CD4-positive, alpha-beta T cell treated with Interleukin-4 for 1 hour (primary cell): ENCODE results near the gene FIGN.

ENCODE experiments used
- DNase-seq, 2 donors: peaks; one replicate each; pipeline ENCODE4 v3.0.0-alpha.2; 2020 to 2022

FIGN gene

GRCh38 chr2:163701399-163702195 is 34.2 kb downstream of the FIGN start:
- no peak for DNase-seq

DNA sequence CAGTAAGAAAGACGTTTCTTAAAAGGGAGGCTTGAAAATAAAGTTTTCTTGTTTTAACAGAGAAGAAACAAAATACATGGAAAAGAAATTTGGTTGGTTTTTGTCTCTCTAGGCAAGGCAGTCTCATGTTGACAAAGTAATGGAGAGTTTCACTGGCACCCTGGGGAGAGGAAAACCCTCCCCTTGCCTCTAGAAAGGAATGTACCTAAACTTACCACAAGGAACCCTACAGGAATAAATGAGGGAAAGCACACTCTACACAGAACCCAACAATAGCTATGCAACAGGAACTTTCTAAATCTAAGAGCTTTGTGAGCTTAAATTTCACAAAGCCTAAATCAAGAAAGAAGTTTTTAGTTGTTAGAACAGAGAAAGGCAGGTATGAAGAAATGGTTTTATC is 37.0 kb downstream of the FIGN start:
- DNase-seq: no peak

GRCh38 chr2:163697846-163698637 is 37.8 kb downstream of the FIGN start:
- DNase-seq: no peak

DNA sequence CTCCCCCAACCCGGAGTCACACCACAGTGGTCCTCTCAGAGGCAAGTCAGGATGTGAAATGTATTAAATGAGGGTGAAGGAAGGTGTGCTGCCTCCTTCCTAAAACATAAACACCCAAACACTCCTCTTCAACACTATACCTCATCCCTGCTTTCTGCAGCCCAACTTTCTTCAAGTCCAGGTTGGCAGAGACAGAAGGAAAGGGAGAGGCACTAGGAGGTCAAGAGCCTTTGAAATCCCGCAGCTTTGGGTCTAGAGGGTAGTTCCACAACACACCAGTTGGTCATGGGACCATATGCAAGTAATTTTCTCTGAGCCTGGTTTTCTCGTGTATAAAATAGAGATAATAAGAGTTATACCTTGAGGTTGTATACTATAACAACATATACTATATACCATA is 38.4 kb downstream of the FIGN start:
- no peak for DNase-seq

DNA sequence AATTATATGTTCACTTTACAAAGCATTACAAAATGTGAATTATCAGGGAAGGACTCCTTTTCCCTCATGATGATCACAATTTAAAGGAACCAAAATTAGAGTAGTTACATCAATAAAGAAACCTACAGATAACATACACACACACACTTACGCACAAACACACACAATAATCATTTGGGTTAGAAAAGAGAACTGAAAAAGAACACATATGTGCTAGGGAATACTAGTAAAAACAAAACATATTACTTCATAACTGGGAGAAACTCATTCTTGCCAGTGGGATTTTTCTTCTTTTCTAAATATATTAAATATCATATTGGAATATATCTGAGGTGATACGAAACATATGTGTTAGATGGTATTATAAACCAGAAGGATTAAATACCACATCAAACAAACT is 42.3 kb downstream of the FIGN start:
- DNase-seq: no peak

DNA sequence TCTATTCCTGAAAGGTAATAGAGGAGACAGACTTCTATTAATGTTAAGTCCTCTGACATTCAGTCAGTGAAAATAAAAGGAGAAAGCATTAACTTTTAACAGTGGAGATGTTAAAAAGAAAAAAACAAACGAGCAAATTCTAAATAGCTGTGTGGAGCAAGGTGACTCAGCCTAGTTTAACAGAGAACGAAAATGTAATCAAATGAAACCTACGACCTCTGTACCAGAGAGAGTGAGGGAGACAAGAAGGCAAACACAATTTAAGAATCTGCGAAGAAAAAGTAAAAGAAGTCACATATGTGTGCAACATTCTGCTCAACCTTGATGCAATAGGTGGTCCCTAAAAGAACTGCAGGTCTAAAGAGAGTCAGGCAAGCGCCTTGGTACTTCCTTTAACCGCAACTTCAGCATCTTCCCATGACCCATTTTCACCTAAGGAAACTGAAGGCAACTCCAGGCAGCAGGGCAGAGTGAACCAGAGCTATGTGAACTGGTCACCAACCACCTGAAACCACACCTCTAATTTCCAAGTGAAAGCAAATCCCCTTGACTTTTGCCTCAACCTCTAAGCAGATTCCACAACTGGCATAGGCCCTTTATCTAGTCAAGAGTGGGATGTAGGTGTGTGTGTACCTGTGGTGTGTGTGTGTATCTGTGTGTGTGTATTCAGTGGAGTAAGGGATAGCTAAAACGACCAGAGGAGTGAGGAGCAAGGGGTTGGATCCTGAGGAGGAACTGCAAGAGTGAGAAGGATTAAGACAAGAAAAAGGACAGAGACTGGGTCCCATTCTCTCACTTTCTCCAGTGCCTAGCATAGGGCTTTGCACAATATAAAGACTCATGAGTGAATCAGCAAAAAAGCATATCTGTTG is 43.0 kb downstream of the FIGN start:
- no peak for DNase-seq

- DNase-seq: no peak
Observed at GRCh38 chr2:163692081-163692480, 43.7 kb downstream of the FIGN start.

DNA sequence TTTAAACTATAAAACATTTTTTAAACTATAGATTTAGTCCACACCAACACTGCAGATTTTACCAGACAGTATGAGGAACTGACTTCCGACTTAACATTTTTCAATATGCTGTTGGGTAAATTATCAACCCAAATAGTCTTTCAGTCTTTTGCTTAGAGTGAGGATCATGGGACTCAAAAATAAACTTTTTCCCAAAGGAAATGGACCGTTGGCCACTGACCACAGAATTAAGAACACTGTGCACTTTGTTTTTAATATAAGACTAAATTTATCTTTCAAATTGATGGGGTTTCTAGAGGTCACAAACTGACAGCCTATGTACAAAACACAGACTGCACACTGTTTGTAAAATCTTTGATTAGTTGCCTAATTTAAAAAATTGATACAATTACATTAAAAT is 44.9 kb downstream of the FIGN start:
- no peak for DNase-seq

DNA sequence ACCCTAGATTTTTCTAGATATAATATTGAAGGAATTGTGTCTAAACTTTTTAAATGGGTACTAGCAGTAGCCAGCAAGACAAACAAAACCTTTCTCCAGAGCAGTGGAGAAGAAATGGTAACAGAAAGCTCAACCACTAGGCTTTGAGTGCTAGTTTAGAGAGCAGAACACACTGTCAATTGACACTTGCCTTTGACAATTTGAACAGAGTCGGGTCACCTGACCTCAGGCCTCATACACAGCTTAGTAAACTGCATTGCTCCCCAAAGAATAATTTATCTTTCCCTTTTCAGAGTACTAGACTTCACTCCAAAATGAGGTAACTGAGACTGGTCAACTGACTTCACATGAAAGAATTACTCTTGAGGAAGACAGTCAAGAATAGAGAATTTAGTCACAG is 48.6 kb downstream of the FIGN start:
- DNase-seq: no peak

- DNase-seq: no peak
Observed at GRCh38 chr2:163686289-163686688, 49.5 kb downstream of the FIGN start.

DNA sequence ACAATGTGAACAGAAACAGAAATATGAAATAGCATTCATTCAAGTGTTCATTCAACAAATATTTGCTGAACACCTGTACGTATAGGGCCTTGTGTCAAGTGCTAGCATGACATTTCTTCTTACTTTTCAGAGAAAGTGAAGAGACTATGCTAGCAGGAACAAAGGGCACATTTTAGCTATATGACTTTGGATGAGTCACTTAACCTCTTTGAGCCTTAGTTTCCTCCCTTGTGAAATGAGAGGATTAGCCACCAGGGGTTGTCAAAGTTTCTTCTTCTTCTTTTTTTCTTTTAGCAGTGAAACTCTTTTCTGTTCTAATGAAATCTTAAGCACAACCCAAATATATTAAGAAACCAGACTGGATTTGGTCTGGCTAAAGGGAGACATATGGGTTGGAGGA is 53.1 kb downstream of the FIGN start:
- no peak for DNase-seq

DNA sequence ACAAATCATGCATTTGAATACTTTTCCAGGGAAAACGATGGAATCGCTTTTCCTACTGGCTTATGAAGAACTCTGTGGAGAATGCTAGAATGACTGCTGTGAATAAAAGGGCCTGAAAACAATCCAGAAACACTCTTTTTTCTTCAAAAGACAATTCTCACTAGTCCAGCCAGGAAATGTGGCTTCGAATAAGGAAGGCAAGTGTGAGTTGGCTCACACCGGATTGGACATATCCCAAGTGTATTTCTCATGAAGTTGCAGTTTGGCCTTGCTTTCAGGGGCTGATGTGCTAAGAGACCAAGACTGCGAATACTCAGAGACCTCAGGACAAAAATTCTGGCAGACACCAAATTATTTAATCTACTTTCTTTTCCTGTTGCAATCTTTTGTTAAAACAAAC is 54.1 kb downstream of the FIGN start:
- no peak for DNase-seq

GRCh38 chr2:163675388-163675787 is 60.4 kb downstream of the FIGN start:
- DNase-seq: no peak

- DNase-seq: no peak
Observed at GRCh38 chr2:163673522-163673921, 62.3 kb downstream of the FIGN start.

DNA sequence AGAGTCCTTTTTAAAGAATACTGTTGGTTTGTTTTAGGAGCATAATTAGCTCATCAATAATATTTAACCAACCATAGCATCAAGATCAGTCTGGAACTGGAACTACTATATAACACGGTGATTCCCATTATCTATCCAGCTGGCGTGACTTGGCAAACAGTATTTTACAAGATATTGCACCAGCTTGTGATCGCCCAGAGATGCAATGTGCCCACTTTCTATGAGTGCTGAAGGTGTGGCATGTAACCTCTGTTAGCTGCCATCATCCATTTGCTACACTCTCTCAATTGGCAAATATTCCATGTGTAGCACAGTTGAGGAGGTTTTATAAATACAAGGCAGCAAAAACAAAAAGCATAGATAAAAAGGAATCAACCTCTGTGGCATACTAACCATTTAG is 64.9 kb downstream of the FIGN start:
- no peak for DNase-seq

- DNase-seq: no peak
Observed at GRCh38 chr2:163669506-163669905, 66.3 kb downstream of the FIGN start.

DNA sequence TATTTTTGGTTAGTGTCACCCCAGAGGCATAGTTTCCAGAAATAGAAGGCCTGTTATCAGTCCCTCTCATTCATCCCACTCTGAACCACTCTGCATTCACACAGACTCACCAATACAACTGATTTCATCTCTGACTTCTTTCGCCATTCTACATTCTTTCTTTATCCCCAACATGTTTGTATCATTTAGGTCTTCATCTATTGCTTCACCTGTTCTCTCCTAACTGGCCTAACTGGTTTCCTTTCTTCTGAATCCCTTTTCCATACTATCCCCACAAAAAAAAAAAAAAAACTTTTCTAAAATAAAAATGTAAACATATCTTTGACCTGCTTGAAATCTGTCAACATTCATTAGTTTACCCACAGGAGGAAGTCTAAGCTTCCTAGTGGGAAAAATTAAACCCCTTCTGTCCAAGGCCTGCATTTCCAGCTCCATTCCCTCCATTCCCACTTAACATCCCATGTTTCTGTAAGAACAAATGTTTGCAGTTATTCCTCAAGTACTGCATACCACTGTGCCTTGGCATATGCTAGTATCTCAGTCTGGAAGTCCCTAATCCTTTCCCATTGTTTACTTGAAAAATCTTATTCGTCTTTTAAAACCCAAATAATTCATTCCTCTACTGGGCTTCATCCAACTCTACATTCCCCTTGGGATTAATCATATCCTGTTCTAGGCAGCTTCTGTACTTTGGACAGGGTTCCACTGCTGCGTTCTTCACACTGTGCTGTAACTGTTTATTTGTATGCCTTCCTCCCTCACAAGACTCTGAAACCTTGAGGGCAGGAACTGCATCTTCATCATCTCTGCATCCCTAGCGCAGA is 68.5 kb downstream of the FIGN start:
- no peak for DNase-seq

DNA sequence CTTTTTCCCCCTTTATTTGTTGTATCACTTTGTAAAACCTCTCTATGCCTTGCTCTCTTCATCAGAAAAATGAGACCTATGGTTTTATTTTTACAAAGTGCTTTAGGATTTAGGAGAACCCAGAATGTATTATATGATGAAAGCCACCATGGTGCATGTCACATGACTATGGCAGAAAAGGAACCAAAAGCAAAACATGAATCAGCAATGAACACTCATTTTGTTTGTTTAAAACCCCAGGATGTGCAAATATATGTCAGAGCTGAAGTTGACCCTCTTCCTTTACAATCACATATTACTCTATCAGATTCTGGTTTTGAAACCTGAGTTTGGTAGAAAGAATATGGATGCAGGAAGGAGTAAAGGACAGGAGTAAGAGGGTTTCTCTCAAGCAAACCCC is 70.0 kb downstream of the FIGN start:
- DNase-seq: no peak

DNA sequence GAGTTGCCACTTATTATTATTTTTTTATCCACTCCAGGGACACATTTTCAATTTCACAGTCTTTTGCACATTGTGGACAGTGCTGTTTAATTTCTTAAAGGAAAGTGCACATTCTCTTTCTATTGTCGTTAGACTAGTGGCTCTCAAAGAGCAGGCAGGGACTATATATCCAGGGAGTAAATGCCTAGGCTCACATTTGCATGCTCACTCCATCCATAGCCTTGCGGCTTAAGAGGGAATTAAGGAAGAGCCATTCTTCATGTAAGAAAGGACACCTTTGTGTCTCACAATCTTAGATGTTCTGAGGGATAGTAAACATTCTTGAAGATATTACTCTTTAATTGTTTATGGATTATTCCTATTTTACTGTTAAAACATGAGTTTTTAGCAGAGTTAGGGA is 70.8 kb downstream of the FIGN start:
- DNase-seq: no peak

DNA sequence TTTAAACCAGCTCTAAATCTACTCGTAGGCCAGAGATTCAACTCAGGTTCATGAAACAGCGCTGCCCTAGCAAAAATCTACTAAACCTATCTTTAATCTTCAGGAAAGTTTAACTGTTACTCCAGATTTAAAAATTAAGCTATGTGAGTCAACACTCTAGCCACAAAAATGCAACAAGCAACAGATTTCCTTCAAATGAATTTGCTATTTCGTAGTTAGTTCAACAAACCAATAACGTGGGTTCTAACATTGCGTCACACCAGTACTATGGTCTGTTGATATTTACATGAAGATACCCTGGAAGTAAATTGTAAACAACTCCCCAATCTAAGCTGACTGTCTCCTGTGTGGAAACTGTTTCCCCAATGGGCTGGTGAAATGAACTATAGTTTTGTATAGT is 71.2 kb downstream of the FIGN start:
- DNase-seq: no peak

DNA sequence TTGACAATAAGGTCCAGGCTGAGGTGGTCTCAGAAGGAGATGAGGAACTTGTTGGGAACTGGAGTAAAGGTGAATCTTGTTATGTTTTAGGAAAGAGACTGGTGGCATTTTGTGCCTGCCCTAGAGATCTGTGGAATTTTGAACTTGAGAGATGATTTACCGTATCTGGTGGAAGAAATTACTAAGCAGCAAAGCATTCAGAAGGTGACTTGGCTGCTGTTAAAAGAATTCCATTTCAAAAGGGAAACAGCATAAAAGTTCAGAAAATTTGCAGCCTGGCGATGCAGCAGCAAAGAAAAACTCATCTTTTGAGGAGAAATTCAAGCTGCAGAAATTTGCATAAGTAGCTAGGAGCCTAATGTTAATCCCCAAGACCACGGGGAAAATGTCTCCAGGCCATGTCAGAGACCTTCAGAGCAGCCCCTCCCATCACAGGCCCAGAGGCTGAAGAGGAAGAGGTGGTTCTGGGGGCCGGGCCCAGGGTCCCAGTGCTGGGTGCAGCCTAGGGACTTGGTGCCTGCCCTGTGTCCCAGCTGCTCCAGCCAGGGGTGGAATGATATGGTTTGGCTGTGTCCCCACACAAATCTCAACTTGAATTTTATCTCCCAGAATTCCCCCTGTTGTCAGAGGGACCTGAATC is 73.5 kb downstream of the FIGN start:
- DNase-seq: no peak

DNA sequence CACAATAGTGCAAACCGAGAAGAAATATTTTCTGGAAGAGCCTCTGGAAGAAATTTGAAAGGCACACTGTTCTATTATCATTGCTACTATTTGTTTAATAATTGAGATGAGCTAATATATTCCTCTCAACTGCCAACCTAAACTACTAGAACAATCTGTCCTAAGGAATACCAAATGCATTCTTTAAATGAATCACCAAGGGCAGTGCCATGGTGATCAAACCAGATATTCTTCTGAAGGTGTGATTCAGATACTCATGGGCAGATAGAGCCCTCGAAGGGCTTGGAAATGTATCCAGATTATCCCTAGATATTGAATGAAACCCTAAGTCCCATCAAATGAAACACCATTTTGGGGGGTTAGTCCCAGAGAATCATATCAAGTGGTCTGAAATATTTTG is 76.6 kb downstream of the FIGN start:
- DNase-seq: no peak
